HAP-1 (cell line): ENCODE measurements around the gene FOXJ1.

Experiments
- DNase-seq, 2 experiments: peaks; one replicate each; pipeline ENCODE4 v3.0.0-alpha.2; 2016 to 2020; ENCODE audit warnings: low spot score in 2 of 2
- H3K27me3 ChIP-seq: fragments of 250-450 bp; sonication (Bioruptor Pico); 2 replicates; pipeline ENCODE4 v1.5.1; 2020; ENCODE audit warnings: low read depth, mild to moderate bottlenecking, moderate library complexity
- H3K36me3 ChIP-seq: fragments of 250-450 bp; sonication (Bioruptor Pico); replicated peaks from 2 replicates; pipeline ENCODE4 v1.5.1; 2020; ENCODE audit warnings: mild to moderate bottlenecking
- H3K4me1 ChIP-seq: fragments of 250-450 bp; sonication (Bioruptor Pico); 2 replicates; pipeline ENCODE4 v1.5.1; 2020; ENCODE audit warnings: mild to moderate bottlenecking
- H3K4me3 ChIP-seq: fragments of 250-450 bp; sonication (Bioruptor Pico); 2 replicates; pipeline ENCODE4 v1.5.1; 2020; ENCODE audit warnings: mild to moderate bottlenecking, moderate library complexity
- H3K9me3 ChIP-seq: fragments of 250-450 bp; sonication (Bioruptor Pico); 2 replicates; pipeline ENCODE4 v1.5.1; 2020; ENCODE audit warnings: mild to moderate bottlenecking, moderate library complexity
- in situ Hi-C: fragments of 300-500 bp; cut with MboI; formaldehyde crosslinking; loops from 3 replicates; pipeline ENCODE4 v1.14.3; 2020; ENCODE audit warnings: low sequenced_read_pairs, inconsistent platforms, mixed read lengths

The FOXJ1 gene

DNA sequence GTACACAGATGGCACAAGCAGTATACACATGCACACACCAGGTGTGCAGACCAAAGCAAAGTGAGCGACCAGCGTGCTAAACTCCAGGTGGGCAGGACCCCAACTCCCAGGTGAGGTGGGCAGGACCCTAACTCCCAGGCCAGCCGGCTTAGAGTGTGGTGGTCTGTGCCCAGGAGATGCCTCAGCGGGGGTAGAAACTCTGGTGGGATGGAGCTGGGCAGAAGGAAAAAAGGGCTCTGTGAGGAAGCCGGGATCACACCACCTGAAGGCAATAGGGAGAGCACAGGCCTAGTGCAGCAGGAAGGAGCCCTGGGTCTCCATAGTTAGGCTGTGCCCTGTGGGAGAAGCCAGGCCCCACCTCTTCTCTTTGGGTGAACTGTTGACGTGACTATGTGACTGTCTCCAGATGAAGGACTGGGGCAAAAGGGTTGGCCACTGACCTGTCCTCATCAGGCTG is 1.6 kb upstream of the FOXJ1 start:
- Histone ChIP-seq H3K27me3 (no peaks in the 10 kb centered on the region), H3K36me3 (no peaks in the 10 kb centered on the region; the same call in none of the 2 replicates), H3K4me1 (peaks cover 9% of the 10 kb centered on the region), H3K4me3 (no peak overlapping the region), H3K9me3 (no peaks in the 10 kb centered on the region)
- no peak for DNase-seq
- in situ Hi-C loops = no loop called here

DNA sequence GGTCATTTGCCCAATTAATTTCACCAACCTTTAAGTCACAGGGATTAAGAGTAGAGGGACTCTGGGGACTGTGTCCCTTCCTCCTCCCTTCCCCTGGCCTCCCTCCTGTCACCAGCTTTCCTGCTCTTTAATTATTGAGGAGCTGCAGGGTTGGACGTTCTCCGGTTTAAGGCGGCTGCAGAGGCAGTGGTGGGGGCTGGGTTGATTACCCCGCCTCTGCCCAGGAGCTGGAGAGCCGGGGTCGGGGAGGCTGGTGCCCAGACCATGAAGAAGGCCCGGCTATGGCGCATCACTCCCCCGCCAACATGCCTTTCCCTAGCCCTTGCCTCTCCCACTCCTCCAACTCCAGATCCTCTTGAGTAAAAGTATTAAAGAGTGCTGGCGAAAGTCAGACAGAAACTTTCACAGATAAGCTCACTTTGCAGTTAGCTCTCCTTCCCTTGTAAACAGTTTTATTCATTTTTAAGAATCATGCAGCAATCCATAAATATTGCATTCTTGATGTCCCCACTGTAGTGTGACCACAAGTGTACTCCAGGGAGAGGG is 1.1 kb upstream of the FOXJ1 start:
- in situ Hi-C loops = no loop called here
- no peaks in the 10 kb centered on the region for H3K27me3 ChIP-seq
- no peaks in the 10 kb centered on the region; the same call in 1 of the 2 replicates for H3K36me3 ChIP-seq
- DNase-seq = peak in 1 of 2 experiments; percentile 33
- no peaks in the 10 kb centered on the region for H3K9me3 ChIP-seq
- no peak overlapping the region for H3K4me3 ChIP-seq
- H3K4me1 ChIP-seq = peaks cover 9% of the 10 kb centered on the region

DNA sequence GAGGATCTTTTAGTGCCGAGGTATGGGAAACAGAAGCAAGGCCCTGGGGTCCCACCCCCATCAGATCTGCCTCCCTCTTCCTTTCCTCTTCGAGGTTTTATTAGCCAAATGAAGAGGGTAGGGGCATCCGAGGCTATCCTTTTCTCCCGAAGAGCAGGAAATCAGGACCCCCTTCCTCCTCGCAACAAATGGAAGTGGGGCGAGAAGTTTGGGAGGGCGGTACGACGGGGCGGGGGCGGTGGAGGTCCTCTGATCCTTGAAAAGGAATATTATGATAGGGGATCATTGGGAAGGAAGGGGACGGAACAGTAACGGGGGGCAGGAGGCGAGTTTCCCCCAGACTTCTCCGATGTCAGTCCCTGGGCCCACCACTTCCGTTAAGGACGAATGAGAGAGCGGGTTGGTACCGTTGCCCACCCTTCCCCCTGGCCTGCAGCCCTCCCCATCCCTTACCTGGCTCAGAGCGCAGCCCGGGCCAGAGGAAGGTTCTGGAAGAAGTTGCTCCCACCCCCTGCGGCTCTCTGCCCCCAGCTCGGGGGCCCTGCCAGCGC is 309 bp downstream of the FOXJ1 start:
- in situ Hi-C loops = no loop called here
- no peaks in the 10 kb centered on the region for H3K36me3 ChIP-seq
- H3K4me1 ChIP-seq = peaks cover 9% of the 10 kb centered on the region
- no peaks in the 10 kb centered on the region for H3K9me3 ChIP-seq
- no peaks in the 10 kb centered on the region for H3K27me3 ChIP-seq
- H3K4me3 ChIP-seq = peak overlapping the region; percentile 39; the same call in 1 of the 2 replicates
- DNase-seq = no peak

DNA sequence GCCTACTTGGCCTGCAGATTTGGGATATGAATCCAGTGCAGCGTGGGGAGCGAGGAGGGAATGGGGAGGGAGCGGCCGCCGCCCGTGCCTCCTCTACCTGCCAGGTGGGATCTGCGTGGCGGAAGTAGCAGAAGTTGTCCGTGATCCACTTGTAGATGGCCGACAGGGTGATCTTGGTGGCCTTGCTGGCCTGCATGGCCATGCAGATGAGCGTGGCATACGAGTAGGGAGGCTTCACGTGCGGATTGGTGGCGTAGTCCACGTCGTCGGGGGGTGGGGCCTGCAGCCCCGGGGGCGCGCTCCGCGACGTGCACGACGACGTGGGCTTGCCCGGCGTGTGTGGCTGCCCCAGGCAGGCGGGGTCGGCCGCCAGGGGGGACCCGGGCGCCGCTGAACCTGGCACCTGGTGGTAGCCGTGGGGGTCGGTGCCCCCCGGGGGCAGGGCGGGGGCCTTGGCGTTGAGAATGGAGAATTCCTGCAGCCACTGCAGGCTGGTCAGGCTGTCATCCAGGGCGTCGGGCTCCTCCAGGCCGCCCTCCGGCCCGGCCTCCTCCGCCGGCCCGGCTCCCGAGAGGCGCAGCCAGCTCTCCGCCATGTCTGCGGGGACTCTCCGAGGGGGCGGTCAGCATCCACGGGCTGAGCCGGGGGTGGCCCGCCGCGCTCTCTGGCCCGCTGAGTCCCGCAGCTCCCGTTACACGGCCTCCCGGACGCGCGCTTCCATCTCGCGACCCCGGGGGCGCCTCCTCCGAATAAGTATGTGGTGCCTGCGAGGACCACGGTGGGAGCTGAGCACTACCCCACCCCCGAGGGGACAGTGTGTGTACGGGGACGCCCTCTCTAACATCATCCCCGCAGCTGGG is 1.0 kb downstream of the FOXJ1 start:
- H3K36me3 ChIP-seq = no peaks in the 10 kb centered on the region
- no peaks in the 10 kb centered on the region for H3K27me3 ChIP-seq
- H3K9me3 ChIP-seq = no peaks in the 10 kb centered on the region
- H3K4me1 ChIP-seq = peaks cover 15% of the 10 kb centered on the region
- in situ Hi-C loops = no loop called here
- no peak overlapping the region for H3K4me3 ChIP-seq
- no peak for DNase-seq

DNA sequence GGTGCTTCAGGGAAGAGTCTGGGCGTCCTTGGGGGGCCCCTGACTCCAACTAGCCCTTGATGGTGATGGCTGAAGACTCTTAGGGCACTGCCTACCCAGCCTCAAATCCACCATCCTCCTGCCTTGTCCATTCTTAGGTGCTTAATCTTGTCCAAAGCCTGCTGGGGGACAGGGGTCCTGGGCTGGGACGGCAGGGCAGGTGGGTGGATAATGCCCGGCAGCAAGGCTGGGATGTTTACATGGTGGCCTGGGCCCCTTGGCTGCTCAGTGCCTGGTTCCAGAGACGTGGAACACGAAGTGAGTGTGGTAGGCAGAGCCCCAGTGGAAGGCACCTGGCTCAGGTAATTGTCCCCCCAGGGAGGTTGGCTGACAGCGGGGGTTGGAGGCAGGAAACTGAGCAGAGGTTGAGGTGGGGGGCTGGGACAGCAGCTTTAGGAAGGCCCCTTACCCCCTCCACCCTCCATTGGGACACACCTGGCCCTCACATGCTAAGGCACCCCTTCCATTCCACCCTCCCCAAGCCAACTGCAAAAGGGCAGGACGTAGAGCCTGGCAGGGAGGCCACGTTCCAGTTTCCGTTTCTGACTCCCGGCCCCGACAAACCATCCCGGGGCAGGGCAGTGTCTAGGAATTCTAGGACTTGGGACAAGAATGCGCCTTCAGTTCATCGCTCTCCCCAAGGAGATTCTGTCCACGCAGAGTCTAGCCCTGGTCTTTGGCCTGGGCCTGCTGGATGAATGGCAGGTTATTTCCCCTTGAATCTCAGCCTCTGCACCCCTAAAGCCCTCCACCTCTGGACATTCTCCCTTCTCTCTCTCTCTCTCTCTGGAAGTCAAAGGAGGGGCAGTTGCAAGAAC is 1.9 kb downstream of the FOXJ1 start:
- Histone ChIP-seq H3K27me3 (no peaks in the 10 kb centered on the region), H3K4me1 (peaks cover 19% of the 10 kb centered on the region)

DNA sequence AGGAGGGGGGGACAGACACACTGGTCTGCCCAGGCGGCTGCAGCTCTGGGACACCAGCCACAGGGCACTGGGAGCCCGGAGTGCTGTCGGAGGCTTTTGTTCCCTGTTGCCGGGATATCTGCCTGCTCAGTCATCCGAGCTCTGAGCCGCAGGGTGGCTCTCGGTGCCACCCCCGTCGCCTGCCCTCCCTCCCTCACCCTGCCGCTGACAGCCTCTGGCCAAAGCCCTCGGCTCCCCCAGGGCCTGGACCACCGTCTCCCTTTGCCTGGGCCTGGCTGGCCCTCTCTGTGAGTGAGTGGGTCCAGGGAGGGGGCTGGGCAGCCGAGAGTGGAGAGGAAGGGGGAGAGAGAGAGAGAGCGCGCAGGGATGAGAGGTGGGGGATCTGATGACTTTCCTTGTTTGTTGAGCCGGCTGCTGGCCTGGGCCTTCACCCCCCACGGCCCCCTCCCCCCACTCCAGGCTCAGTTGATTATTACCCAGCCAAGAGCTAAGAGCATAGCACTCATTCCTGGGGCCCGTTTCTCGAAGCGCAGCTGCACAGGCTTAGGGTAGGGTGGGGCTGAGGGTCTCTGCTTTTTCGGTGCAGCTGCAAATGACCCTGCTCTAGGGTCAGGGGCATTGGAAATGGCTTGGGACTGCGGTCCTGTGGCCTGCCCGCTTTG is 2.7 kb downstream of the FOXJ1 start:
- no peak for DNase-seq
- Histone ChIP-seq H3K9me3 (no peaks in the 10 kb centered on the region), H3K27me3 (no peaks in the 10 kb centered on the region), H3K4me3 (no peak overlapping the region), H3K4me1 (peaks cover 24% of the 10 kb centered on the region), H3K36me3 (no peaks in the 10 kb centered on the region)
- in situ Hi-C loops = no loop called here

More for the DNA sequence above, 1.9 kb downstream of the FOXJ1 start:
- Histone ChIP-seq H3K4me3 (no peak overlapping the region), H3K36me3 (no peaks in the 10 kb centered on the region), H3K9me3 (no peaks in the 10 kb centered on the region)
- in situ Hi-C loops = no loop called here
- DNase-seq = no peak

DNA sequence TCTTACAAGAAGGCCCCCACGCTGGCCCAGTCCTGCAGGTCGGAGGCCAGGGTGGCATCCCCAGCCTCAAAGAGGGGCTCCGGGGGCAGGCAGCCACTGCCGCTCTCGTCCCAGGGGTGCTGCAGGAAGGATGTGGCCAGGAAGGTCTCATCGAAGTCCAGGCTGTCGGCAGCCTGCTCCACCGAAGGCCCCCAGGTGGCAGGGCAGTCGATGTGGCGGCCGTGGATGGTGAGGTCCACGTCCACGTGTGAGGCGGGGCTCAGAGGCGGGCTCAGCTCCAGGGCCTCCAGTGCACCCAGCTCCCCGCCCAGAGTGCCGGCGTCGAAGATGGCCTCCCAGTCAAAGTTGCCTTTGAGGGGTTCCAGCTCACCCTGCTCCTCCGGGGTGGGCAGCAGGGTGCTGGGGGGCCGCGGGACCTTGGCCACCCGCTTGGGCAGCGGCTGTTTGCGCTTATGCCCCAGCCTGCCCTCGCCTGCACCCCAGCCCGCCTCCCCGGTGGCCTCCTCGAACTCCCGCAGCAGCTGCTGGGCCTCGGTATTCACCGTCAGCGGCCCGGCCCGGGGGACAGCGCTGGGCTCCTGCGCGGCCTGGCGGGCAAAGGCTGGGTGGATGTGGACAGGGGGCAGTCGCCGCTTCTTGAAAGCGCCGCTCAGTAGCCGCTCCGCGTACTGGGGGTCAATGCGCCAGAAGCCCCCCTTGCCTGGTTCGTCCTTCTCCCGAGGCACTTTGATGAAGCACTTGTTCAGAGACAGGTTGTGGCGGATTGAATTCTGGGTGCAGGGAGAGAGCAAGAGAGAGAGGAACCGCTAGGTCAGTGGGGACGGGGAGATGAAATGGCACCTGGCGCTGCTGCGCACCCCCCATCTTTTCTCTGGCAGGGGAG is 3.5 kb downstream of the FOXJ1 start:
- in situ Hi-C loops = no loop called here
- peaks cover 32% of the 10 kb centered on the region for H3K4me1 ChIP-seq
- H3K36me3 ChIP-seq = no peaks in the 10 kb centered on the region
- no peak overlapping the region for H3K4me3 ChIP-seq
- H3K27me3 ChIP-seq = no peaks in the 10 kb centered on the region
- no peak for DNase-seq
- H3K9me3 ChIP-seq = no peaks in the 10 kb centered on the region

DNA sequence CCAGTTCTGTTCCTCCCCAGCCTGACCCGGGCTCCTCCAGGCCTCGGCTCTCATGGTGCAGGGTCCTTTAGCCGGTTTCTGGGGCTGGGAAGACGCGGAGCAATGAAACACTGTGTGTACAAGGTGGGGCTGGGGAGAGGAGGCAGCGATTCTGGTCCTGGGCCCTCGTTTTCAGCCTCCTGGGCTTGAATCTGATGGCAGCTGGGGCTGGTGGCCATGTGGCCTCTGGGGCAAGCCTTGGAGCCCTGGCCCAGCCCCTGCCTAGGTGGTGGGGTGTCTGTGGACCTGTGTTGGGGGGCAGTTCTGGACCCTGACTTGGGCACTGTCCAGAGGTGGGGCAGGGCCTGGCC is 4.1 kb downstream of the FOXJ1 start:
- in situ Hi-C loops = no loop called here
- no peak for DNase-seq
- peaks cover 31% of the 10 kb centered on the region for H3K4me1 ChIP-seq
- H3K36me3 ChIP-seq = no peaks in the 10 kb centered on the region
- H3K27me3 ChIP-seq = no peaks in the 10 kb centered on the region
- no peak overlapping the region for H3K4me3 ChIP-seq
- no peaks in the 10 kb centered on the region for H3K9me3 ChIP-seq

DNA sequence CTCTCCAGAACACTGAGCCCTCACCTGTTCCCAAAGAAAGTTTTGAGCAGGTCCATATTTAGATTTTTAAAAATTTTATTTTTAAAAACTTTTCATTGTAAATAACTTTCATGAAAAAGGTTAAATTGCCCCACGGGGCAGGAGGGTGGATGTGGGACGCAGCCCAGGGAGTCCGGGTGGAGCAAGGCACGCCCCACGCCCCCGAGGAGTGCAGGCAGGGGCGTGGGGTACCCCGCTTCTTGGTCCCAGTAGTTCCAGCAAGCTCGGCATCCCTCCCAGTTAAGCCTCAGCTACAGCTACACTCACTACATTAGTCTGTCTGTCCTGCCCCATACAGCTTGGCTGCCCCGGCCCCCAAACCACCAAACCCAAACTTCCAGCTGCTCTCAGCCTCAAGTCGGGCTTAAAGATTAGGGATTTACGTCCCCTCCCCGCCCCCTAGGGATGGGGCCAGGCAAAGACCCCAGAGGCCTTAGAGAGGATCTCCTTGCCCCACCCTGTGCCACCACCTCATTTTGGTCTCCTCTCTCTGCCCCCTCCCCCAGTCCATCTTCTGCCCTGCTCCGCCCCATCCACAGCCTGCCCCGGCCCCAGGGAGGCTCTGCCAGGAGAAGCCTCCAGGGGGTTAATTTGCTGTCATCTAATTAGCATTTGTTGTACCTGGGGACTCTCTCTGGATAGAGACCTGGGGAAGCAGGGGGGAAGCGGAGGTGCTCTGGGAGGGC is 4.6 kb downstream of the FOXJ1 start:
- Histone ChIP-seq H3K27me3 (no peaks in the 10 kb centered on the region), H3K4me1 (peaks cover 25% of the 10 kb centered on the region)

DNA sequence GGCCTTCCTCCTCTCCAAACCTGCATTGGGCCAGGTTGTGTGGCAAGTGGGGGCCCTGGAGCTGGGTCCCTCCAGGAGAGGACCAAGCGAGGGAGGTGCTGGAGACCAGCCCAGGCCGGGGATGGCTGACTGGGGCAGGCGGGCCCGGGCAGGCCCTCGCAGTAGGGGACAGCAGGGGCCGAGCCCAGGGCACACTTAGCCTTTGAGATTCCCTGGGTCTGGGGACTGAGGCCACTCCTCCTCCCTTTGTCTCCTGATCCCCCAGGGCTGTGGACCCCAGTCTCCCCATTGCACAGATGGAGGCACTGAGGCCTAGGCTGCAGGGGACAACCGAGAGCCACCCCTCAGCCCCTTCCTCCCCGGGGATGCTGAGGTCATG is 5.2 kb downstream of the FOXJ1 start:
- Histone ChIP-seq H3K4me1 (peaks cover 24% of the 10 kb centered on the region), H3K9me3 (no peaks in the 10 kb centered on the region), H3K27me3 (no peaks in the 10 kb centered on the region), H3K4me3 (no peak overlapping the region), H3K36me3 (no peaks in the 10 kb centered on the region)
- no peak for DNase-seq
- in situ Hi-C loops = no loop called here

More for the DNA sequence above, 4.6 kb downstream of the FOXJ1 start:
- Histone ChIP-seq H3K36me3 (no peaks in the 10 kb centered on the region), H3K9me3 (no peaks in the 10 kb centered on the region), H3K4me3 (no peak overlapping the region)
- in situ Hi-C loops = no loop called here
- no peak for DNase-seq

DNA sequence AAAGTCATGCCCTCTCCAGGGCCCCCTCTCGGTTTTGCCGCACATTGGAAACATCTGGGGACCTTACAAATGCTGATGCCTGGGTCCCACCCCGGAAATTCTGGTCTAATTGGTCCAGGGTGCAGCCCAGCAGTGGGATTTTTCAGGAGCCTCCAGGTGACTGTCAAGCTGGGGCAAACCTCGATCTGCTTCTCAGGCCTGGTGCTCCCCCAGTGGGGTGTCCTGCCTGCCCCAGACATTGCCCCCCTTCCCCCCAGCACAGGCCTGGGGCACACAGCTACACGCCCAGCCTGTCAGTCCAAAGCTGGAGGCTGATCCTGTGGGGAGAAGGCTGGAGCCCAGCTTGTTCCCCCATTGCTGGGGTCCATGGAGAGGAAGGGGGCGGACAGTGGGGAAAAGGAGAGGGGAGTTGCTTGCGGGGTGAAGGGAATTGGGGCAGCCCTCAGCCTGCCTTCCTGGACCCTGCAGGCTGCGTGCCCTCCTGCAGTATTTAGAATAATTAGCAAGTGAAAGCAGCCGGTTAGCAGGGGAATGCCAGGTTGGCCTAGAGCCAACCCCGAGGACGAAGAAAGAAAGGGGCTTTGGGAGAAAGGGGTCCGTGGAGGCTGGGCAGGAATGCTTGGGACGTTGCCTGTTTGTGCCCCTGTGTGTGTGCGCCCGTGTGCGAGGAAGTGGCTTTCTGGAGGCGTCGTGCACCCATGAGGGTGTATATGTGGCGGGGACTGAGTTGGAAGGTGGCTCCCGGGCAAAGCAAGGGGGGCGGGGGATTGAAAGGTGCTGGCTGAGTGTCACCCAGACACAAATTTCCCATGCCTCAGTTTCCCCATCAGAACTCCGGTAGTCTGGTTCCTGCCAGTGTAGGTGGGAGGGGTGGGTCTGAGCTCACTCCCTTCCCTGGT is 5.9 kb downstream of the FOXJ1 start:
- Histone ChIP-seq H3K9me3 (no peaks in the 10 kb centered on the region), H3K4me3 (no peak overlapping the region; the same call in 1 of the 2 replicates), H3K36me3 (no peaks in the 10 kb centered on the region), H3K4me1 (peaks cover 24% of the 10 kb centered on the region), H3K27me3 (no peaks in the 10 kb centered on the region)
- DNase-seq = peak; percentile 75 to 81
- in situ Hi-C loops = no loop called here
